Stimulated activated CD8-positive, alpha-beta memory T cell treated with anti-CD3 and anti-CD28 coated beads, Interleukin-4, amount 100 ng/mL, for 48 hours (primary cell): ENCODE measurements around the gene SYT2.
A peak's percentile ranks its signal among the peaks of the same experiment; 100 is the strongest.
"Not testable (repeated sequence)": the region's sequence is repeated elsewhere in the genome, so short reads cannot be mapped to it uniquely, and the experiment has no call there.

Source experiments
- DNase-seq: peaks from one replicate; pipeline ENCODE4 v3.0.0-alpha.2; 2020

SYT2 gene

DNA sequence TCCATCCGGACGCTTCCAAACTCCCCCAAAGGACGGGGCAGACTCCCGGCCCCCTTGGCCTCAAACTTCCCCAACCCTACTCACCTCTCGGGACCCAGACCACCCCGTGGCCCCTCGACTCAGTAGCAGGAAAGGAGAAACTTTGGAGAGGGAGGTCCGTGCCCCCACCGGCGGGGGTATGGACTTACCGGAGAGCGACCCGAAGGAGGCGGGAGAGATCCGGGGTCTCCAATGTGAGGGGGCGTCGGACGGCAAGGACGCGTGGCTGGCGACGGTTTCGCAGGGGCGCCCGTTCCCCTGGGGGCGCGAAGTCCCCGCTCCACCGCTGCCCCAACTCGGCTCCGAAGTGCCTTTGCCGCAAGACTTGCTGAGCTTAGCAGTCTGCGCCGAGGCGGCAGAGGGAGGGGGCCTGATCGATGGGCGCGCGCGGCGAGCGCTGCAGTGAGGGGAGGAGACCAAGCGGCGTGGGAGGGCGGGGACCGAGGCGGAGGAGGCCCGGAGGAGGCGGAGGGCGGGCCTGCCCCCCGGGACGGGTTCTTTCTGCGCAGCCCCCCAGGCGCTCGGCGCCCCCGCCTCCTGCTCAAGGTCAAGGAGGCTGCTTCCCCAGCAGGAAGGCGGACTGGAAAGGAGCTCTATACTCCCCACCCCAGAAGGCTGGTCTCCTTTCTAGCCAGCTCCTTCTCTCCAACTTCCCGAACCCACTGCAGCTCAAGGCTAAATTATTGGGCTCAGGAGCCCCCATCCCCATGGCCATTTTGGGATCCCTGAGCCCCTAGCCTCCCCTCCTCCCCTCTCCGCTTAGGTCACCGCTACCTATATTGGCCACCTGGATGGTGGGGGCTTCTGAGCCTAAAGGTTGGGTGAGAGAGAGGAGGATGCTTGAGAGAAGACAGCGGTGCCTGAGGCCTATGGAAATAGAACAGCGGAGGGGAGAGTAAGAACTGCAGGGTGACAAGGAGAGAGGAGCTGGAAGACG lies at the start of gene SYT2:
Gene SYT2 (minus strand): TSS at position 385 of the 976 bp plus-strand sequence. CDS start 104,682 bp downstream, outside the sequence.
- peak; percentile 37 for DNase-seq

DNA sequence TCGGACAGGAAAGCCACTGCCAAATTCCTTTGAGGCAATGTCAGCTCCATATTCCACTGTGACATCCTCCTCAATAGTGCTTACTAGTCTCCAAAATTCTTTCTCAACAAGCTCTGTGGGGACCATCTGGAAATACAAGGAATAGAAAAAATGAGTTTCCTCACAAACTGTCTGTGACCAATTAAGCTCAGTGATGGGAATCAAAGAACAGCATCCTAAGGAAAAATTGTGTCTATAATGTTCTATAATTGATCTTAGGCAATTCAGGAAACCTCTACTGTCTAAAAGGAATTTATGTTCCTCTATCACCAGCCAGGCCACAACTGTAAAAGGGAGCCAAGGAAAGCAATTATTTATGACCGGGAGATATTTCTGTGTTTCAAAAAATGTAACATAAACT lies 46.1 kb upstream of the SYT2 start:
- no peak for DNase-seq

DNA sequence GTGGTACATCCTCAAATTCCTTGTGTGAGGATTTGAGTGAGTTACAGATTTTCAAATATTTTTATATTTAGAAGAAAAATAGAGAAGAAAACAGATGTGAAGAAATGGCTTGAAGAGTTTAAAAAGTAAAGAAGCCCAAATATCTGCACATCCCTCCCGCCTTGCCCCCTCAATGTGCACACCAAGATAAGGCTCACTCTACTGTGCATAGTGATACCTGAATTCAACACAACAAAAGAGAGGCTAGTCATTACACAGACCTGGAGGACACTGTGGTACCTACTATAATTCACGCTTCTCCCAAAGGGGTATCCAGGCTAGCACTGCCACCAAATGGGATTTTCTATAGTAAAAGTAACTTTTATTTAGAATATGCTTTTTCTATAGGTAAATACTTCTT lies 44.0 kb upstream of the SYT2 start:
- no peak for DNase-seq

DNA sequence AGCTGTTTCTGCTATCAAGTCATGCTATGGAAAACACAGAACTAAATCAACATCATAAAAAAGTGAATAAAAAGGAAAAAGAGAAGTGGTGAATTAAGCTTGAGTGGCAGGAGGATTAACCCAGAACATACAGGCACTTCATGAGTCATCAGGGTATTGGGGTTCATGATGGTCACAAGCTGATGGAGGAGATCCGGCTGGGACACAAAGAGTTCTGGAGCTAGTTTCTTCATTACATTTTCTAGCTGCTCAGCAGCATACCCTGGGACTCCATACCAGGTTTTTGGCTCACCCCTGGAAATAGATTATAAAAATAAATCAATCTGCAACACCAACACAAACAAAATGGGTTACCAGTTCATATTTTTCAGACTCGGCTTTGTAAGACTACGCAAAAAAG lies 42.5 kb upstream of the SYT2 start:
- no peak for DNase-seq

DNA sequence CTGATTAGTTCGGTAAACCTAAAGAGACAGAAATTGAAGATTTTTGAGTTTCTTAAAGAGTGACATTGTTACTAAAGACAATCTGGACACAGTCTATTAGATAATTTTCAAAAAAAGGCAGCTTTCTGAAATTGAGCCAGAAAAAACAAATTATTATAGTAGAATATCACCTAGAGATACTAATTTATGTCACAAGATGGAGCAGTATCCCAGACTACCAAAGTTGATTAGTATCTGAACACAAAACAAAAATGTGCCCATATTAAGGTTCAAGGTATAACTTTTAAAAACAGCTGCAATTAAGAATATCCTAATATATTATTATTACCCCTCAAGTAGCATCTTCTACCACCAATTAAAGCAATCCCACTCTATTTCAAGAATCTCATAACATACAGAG lies 40.5 kb upstream of the SYT2 start:
- DNase-seq: no peak

DNA sequence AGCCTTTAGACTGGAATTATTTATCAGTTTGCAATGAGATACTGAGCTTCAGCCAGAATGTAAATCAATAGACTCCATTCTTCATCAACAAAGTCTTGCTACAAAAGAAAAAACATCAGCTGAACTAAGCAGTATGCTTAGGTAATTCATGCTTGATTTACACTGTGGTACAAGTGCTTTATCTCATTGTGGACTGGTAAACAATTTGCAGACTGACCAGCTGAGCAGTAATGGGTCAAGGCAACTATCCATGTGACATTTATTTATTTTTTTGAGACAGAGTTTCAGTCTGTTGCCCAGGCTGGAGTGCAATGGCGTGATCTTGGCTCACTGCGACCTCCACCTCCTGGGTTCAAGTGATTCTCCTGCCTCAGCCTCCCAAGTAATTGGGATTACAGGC lies 39.8 kb upstream of the SYT2 start:
- no peak for DNase-seq

DNA sequence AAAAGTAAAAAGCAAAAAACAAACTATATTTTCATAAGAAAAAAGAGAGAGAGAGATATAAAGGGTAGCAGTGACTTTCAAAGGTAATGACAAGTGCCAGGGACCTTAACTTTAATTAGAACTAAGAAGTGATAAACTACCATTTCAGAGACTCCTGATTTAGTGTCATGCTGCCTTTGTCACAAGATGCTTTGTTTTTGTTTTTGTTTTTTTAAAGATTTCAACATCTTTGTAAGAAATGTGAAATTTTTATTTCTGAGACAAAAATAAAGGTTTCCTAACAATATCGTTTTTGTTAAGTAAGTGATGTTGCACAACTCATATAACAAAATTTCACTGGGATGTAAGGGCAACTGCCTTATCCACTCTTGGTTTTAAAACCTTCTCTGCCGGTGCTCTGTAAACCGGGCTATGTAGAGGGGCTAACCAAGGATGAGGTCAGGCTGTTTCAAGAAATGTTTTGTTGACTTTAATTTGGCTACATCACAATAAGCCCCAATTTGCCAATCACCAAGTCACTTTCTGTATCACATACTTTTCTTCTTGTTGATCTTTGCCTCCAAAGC lies 35.2 kb upstream of the SYT2 start:
- no peak for DNase-seq

DNA sequence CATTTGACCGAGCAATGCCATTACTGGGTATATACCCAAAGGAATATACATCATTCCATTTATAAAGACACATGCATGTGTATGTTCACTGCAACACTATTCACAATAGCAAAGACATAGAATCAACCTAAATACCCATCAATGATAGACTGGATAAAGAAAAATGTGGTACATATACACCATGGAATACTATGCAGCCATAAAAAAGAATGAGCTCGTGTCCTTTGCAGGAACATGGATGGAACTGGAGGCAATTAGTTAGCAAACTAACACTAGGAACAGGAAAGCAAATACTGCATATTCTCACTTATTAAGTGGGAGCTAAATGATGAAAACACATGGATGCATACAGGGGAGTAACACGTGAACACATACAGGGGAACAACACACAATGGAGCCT lies 34.5 kb upstream of the SYT2 start:
- DNase-seq: not testable (repeated sequence)

DNA sequence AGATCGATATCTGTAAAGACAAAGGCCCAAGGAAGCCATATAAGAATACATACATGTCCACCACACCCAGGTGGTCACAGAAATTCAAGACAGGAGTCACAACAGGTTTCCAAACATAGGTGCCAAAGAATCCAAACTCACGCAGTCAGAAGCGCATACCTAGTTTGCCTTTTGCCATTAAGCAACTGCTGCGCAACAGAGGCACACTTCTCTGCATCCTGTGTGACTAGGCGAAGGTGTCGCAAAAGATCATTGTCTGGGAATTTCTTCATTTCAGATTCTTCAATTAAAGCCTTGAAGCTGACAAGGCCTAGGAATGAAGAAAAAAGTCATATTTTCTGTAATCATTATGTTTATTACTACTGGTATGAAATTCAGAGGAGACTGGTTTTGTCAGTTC lies 32.2 kb upstream of the SYT2 start:
- no peak for DNase-seq

DNA sequence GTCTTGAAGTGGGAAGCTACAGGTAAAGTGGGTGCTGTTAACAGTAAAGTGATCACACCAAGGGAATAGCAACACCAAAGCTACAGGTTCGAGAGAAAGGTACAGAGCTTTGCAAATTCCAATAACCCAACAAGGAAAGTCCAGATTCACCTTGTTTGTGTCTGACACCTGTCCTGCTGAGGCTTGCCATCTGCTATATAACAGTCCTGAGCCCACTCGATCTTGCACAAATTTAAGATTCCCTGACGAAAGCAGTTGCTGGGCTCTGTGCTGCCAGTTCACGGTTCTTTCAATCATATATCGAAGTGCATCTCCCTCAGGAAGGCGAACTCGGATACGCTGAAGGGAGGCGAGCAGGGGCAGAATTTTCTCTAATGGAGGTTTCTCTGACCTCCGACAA lies 23.0 kb upstream of the SYT2 start:
- DNase-seq: no peak

DNA sequence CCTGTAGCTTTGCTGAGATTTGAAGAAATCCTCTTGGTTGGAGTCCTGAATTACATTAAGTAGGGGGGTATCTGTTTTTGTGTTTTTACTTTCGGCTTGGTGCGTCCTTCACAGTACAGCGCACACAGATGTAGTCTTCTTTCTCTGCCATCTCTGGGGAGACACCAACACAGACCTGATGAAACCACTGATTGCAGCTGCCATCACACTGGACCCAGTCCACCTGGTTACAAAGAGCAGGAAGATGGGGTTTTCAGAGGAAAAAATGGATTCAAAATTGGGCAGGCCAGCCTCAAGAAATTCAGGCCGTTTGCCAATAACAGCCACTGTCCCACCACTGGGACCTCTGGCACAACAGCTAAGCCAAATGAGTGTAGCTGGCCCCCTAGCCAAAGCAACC lies 18.7 kb upstream of the SYT2 start:
- DNase-seq: no peak

DNA sequence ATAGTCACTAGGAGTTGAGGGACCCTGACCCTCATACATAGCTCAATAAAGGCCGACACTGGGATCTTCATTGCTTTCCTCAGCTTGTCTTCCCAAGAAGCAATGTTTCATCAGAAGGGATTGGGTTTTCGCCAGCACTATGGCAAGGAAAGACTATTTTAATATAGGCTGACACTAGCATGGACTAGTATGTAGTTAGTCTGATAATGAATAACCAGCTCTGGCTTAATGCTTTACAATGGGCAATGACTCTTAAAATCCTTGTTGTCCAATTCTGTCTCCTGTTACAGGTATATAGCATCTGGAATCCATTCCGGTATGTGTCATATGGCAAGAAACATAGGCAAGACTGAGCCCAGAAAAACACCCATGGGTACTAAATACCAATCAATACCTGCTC lies 15.3 kb upstream of the SYT2 start:
- no peak for DNase-seq

DNA sequence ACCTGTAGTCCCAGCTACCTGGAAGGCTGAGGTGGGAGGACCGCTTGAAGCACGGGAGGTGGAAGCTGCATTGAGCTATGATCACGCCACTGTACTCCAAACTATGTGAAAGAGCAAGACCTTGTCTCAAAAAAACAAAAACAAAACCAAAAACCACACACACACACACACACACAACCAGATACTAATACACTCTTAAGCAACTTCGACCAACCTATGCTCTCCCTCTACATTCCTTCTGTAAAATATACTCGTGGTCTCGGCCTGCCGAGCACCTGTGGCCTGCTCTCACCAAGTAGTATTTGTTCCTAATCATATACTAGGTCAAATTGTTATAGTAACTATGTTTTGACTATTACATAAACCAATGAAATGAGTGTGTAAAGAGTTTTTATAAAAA lies 13.5 kb upstream of the SYT2 start:
- DNase-seq: no peak

DNA sequence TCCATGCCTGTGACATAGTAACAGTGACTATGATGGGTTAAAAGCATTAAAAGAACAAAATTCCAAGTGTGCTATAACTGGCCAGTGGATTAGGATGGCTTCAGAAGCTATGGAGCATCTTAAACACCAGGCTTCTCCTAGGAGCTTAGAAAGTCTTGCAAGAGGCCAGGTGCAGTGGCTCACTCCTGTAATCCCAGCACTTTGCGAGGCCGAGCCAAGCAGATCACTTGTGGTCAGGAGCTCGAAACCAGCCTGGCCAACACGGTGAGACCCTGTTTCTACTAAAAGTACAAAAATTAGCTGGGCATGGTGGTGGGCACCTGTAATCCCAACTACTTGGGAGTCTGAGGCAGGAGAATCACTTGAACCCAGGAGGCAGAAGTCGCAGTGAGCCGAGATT lies 12.8 kb upstream of the SYT2 start:
- DNase-seq: not testable (repeated sequence)

DNA sequence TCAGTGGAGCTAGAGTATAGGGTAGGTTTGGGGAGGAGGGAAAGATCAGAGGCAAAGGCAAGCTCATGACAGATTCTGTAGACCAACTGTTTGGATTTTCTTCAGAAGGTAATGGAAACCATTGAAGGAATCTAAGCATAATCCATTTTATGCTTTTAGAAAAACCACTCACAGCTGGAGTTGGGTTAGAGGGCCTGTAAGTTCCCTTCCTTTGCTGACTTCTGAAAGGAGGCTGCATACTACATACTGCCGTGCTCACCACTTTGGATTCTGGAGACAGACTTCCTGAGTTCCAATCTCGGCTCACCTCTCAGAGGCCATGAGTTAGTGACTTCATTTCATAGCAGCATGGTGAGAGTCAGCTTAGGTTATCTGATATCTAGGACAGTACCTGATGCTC lies 6.4 kb upstream of the SYT2 start:
- DNase-seq: no peak

DNA sequence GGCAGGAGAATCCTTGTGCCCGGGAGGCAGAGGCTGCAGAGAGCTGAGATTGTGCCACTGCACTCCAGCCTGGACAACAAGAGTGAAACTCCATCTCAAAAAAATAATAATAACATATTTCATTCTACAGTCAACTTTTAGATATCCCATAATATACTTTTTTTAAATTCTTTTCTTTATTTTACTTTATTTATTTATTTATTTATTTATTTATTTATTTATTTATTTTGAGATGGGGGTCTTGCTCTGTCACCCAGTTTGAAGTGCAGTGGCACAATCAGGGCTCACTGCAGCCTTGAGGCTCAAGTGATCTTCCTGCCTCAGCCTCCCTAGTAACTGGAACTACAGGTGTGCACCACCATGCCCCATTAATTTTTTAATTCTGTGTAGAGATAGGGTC lies 3.9 kb upstream of the SYT2 start:
- DNase-seq: not testable (repeated sequence)

DNA sequence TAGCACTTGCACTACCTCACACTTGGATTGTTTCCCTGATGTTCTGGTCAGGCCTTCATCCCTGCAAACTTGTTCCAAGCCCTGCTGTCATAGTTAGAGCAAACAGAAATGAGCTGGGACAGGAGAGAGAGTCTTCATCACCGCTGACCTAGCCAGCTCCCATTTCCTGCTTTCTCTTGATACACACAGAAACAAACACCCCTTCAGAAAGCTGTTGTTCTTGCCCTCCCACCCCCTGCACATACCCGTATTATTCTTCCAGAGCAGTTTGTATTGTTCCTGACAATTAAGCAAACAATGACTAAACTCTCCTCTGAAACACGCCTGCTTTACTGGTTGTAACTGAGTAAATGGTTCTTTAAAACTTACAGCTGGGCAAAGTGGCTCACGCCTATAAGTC lies 2.9 kb upstream of the SYT2 start:
- DNase-seq: no peak

DNA sequence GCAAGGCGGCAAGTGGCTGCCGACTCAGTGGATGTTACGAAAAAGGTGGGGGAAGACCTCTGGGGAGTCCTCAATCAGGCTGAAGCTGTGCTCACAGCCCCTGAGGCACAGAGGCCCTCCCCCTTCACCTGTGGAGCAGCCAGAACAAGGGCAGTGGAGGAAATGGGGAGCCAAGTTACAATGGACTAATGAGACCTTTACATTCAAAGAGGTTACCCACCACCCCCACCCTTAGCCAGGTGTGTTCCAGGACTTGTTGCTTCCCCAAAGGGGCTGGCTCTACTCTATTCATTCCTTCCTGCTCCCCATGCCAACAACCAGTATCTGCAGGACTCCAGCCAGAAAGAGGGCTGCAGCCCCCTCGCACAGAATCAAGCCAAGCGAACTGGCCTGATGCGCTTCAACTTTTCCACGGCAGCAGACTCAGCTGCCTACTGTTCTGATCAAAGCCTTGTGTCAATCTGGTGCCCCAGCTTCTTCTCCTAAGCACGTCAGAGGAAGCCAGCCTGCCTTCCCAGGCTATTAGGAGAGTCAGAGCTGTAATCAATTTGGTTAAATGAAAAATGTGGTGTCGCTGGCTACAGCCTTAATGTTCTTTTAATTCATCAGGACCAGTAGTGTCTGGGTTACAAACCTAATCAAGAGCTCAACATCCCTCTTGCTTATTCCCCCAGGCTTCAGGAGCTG lies 1.8 kb upstream of the SYT2 start:
- no peak for DNase-seq

DNA sequence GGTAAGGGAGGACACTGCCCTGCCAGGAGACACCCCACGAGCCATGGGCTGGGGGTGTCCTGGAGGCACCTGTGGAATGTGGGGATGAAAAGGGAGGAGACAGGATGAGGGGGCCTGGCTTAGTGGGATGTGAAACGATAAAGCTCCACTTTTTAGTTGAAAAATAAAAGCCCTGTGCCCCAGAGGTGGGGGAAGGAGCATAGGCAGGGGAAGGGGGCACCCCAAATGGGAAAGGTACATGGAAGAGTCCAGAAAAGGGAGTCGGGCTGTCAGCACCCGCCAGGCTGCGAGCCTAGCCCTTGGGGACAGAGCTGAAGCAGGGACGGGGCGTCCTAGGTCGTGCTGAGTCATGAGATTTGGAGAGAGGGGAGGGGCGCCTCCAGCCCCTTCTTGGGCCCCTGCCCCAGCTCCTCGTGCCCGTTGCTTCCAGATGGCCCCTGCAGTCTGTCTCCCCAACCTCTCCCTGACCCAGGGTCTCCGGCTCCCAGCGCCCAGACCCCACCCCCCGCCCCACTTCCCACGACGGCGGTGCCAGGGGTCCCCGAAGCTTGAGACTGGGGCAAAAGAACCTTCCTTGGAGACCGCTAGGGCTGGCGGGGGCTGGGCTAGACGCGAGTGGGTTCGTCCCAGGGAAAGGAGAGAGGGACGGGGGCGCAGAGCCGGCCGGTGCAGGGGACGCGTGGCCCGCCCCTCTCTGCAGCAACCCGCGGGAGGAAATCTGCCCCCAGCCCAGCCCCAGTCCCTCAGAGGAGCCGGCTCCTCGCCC lies 795 bp downstream of the SYT2 start:
- no peak for DNase-seq

DNA sequence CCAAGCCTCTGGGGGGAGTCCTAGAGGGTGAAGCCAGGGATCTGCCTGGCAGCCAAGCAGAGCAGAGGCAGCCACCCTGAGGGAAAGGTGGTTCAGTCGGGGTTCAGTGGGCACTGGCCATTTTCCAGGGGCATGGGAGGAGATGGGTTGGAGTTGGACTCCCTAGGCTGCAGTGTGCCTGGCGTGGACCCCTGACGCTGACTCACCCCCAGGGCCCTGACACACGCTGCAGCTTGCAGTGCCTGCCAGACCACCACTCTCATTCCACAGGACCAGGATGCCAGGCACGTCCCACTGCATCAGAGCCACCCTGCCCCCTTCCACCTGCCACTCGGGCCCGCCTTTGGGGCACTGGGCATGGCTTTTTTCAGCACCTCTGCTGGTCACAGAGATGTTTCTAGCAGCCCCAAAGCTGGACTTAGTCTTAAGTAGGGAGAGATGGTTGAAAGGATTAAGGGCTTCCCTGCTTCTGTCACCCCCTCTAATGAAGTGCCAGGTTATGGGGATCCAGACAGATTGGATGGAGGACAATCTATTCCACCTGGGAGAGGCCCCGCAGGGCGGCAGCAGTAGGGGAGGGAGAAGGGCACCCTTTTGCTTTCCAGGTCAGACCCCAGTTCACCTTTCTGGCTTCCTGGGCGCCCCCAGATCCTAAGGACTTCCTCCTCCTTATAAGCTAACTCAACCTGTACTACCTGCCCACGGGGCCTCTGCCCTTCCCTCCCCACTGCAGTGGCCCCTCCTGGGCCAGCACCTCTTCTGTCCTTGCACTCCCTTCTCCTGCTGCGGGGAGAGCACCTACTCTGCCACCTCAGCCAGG lies 1.6 kb downstream of the SYT2 start:
- DNase-seq: no peak

DNA sequence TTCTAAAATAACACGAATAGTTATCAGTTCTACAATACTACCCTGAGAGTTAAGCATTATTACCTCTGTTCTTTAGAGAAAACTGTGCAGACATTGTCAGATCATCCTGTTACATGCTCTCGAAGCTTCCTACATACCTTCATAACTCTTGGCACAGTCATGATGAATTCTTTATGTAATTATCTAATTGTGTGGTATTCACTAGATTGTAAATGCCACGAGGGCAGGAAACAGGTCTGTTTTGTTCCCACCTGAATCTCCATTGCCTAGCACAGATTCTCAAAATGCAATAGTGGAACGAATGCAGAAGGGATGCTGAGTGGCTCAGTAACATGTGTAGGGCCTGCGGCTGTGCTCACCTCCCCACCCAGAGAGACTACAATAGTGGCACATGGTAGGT lies 3.4 kb downstream of the SYT2 start:
- DNase-seq: no peak

DNA sequence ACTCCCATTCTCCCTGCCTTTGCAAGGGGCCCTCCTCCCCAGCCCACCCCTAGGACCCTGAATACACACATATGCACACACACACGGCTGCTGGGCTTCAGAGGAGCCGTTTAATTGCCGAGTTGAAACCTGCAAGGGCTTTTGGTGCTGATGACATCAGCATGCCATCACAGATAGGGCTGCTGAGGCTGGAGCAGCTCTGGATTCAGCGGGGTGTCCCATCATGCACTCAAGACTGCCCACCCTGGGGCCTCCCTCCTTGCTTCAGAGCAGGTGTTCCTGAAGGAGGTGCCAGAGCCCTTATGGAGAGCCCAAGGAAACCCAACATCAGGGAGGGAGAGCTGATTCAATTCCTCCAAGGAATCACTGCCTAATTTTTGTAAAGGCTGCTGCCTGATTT lies 5.7 kb downstream of the SYT2 start:
- DNase-seq: no peak
